GM12865 (cell line): Measurements from ENCODE around the gene TSNAX.
A peak's percentile ranks its signal among the peaks of the same experiment; 100 is the strongest.
"Not testable (repeated sequence)": the region's sequence is repeated elsewhere in the genome, so short reads cannot be mapped to it uniquely, and the experiment has no call there.

Experiments used
- DNase-seq: peaks from one replicate; pipeline ENCODE4 v3.0.0; 2010; ENCODE audit warnings: low read depth
- H3K4me3 ChIP-seq: 2 replicates; pipeline ENCODE4 v1.5.1; 2011; ENCODE audit warnings: mild to moderate bottlenecking, low read depth, low read length, control low read depth
- CTCF ChIP-seq: IDR thresholded peaks from 2 replicates; pipeline ENCODE4 v1.5.1; 2011; ENCODE audit warnings: low read length, control low read depth, low read depth, inconsistent platforms; ENCODE audit not compliant: insufficient read depth; ENCODE audit errors: missing control alignments

TSNAX gene

GRCh38 chr1:231584921-231585320, 56.5 kb downstream of the TSNAX start:
- DNase-seq = no peak
- no peak overlapping the region for H3K4me3 ChIP-seq
- no peak for TF ChIP-seq CTCF

GRCh38 chr1:231590453-231591198, 62.2 kb downstream of the TSNAX start:
- TF ChIP-seq CTCF = peak; percentile 72
- DNase-seq = peak; percentile 65
- H3K4me3 ChIP-seq = no peak overlapping the region

GRCh38 chr1:231591466-231591865, 63.0 kb downstream of the TSNAX start:
- TF ChIP-seq CTCF = no peak

GRCh38 chr1:231592809-231593208, 64.3 kb downstream of the TSNAX start:
- no peak for DNase-seq
- H3K4me3 ChIP-seq = no peak overlapping the region
- TF ChIP-seq CTCF = no peak

More at GRCh38 chr1:231591466-231591865, 63.0 kb downstream of the TSNAX start:
- DNase-seq = no peak
- no peak overlapping the region for H3K4me3 ChIP-seq

- not testable (repeated sequence) for DNase-seq
Observed at GRCh38 chr1:231593264-231593663, 64.8 kb downstream of the TSNAX start.

GRCh38 chr1:231594123-231594522, 65.7 kb downstream of the TSNAX start:
- no peak for DNase-seq
- no peak overlapping the region for H3K4me3 ChIP-seq
- no peak for TF ChIP-seq CTCF

More at GRCh38 chr1:231593264-231593663, 64.8 kb downstream of the TSNAX start:
- not testable (repeated sequence) for H3K4me3 ChIP-seq

- H3K4me3 ChIP-seq = no peak overlapping the region
- TF ChIP-seq CTCF = no peak
- no peak for DNase-seq
Observed at GRCh38 chr1:231594749-231595148, 66.3 kb downstream of the TSNAX start.
